HG03280 (cell line): ENCODE results near the gene ZNF749.
A peak's percentile ranks its signal among the peaks of the same experiment; 100 is the strongest.
"Not testable (repeated sequence)": the region's sequence is repeated elsewhere in the genome, so short reads cannot be mapped to it uniquely, and the experiment has no call there.

Source experiments
- ATAC-seq: cut with Tn5 transposase; IDR thresholded peaks from one replicate; pipeline ENCODE4 v1.9.1; 2021; ENCODE audit warnings: mild to moderate bottlenecking, moderate library complexity; ENCODE audit not compliant: unreplicated experiment

Gene ZNF749

DNA sequence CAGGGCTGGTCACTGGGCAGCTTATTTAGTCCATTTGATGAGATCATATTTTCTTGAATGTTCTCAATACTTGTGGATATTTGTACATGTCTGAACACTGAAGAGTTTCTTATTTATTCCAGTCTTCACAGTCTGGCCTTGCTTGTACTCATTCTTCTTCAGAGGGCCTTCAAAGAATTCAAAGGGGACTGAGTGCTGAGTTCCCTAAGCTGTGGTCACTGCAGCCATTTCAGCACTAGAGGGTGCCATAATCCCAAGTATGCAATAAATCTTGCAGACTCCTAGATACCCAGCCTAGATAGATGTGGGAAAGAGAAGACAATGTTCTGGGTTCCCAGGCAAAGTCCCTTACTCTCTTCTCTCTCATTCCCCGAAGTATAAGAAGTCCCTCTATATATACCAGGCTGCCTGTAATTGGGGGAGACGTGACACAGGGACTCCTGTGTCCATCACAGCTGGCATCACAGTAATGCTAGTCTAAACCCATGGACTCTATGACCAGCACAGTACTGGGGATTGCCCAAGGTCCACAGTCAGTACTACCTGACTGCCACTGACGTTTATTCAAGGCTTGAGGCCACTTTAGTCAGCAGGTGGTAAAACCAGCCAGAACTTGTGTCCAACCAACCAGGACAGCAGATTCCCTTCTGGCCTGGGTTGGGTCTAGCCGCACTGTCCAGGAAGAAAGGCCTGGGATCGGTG lies 30.7 kb downstream of the ZNF749 start:
- ATAC-seq = no peak

DNA sequence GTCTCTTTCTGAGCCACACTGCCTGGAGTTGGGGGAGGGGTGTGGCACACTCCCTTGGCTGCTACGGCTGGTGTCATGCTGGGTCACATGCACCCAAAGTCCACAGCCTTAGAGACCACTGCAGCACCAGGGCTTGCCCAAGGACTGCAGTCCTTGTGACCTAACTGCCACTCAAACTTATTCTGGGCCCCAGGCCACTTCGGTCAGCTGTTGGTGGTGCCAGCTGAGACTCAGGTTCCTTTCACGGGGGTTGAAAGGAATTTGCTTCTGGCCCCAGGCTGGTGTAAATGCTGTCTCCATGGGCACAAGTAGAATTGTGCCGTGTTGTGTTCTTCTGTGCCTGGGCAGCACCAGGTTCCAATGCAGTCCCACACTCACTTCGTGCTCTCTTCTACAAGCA lies 31.4 kb downstream of the ZNF749 start:
- no peak for ATAC-seq

DNA sequence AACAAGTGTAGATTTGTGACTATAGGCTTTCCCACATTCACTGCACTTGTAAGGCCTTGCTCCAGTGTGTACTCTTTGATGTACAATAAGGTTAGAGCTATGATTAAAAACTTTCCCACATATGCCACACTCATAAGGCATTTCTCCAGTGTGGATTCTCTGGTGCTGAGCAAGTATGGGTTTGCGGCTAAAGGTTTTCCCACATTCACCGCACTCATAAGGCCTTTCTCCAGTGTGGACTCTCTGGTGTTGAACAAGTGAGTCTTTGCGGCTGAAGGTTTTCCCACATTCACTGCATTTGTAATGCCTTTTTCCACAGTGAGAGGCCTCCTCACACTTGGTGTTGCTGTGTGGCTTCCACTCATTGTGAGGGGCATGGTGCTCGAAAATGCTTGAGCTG lies 38.5 kb downstream of the ZNF749 start:
- no peak for ATAC-seq

DNA sequence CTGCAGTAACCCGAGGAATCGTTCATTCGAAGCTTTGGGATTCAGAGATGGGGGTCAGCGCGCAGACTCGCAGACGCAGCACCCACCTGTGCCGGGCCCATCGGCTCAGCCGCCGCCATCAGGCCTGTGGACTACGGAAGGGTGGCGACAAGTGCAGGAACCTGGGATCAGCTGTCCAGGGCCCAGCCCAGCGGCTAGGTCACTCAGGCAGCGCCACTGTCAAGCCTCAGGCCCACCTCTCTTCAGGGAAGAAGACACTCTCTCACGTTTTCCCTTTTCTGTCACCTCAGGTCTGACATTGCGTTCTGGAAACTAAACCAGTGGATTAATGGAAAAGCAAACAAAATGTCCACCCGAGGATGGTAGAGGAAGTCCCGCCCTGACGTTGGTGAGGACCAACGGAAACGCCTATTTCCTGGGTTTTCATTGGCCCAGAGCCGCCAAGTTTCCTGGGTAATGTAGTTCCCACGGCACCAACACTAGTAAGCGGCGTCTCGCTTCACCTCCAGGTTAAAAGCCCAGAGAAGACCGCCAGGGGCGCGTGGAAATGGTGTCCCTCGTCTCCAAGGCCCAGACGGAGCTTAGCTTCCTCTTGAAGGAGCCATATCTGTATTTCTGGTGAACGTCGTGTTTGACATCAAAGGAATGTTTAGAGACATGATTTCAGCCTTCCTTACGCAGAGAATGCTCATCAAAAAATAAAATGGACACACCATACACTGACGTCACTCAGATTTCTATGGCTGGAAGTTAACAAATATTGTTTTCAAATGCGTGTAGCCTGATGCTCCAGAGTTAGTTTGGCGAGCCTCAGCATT lies 42.3 kb downstream of the ZNF749 start, which contains the start of gene ZNF772:
ZNF772 (minus strand) TSS at position 376 of the 818 bp plus-strand sequence; CDS start at position 119, 257 bp downstream.
- ATAC-seq = peak; percentile 96

DNA sequence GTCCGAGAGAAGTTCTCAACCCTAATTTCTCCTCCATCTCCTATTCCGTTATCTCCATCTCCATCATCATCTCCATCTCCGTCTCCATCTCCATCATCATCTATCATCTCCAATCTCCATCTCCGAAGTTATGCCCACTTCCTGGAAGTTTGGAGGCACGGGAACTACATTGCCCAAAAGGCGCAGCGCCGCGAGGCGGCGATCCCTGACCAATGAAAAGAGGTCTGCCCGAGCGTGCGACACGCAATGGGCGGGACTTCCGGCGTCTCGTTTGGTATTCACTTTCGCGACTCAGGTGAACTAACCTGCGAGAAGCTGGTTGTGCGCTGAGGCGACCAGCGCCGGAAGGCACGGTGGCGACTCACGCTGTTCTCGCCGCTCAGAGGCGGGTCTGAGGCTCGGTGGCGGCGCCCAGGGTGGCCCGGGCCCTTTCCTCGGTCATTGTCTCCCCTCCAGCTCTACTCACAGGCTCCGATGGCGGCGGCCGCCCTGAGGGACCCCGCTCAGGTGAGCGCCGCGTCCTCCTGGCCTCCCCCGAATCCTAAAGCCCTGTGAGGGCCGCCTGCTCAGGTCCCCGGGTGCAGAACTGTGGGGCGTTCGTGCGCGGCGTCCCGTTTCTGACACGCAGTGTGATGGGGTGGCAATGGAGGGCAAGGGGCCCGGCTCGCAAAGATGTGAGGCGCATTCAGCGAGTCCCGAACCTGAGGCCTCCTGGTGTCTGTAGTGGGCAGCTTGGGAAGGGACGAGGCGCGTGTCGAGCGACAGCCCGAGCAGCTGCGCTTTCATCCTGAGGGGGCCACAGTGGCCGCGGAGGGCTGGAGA lies 52.6 kb downstream of the ZNF749 start, which contains the start of gene ZNF419:
ZNF419 (plus strand) TSS at position 274 of the 822 bp plus-strand sequence; CDS start at position 475, 201 bp downstream.
- ATAC-seq = peak; percentile 98

DNA sequence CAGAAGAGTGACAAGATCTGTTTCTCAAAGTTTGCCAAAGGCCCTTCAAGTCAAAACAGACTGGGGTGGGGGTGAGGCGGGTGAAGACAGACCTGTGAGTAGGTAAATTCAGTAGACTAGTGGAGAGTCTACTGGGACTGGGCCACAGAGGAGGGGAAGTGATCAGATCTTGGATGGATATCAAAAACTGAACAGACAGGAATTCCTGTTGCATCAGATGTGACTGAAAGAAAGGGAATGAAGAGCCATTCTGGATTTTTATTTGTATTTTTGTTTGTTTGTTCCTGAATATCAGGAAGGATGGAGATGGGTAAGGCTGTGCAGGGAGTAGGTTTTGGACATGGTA lies 53.1 kb downstream of the ZNF749 start:
- not testable (repeated sequence) for ATAC-seq
